MM.1S (cell line): ENCODE measurements around the gene ANO10.

Experiments
- CTCF ChIP-seq: fragments of 300-600 bp; sonication (generic); IDR thresholded peaks from 2 replicates; pipeline ENCODE4 v1.5.1; 2016; ENCODE audit warnings: antibody characterized with exemption, low read length, mixed read lengths
- EZH2 ChIP-seq: fragments of 300-600 bp; sonication (generic); optimal IDR thresholded peaks from 2 replicates; pipeline ENCODE3; 2017; ENCODE audit warnings: low read depth, mild to moderate bottlenecking, antibody characterized with exemption, low read length, mixed read lengths

GRCh38 chr3:43341788-43342187, 280.0 kb downstream of the ANO10 start:
- no peak for TF ChIP-seq CTCF
- TF ChIP-seq EZH2: no peak
